ENCODE measurements around the gene CACNG4. TPM values are rescaled to one million over a fixed set of nuclear protein-coding genes. Genes with fewer than 3 reads are reported as not detected.

Gene CACNG4
- polyA plus RNA-seq, 2 of the 4 experiments (the other 2 are of a cell fraction) = 6.2 to 10.2 TPM

DNA sequence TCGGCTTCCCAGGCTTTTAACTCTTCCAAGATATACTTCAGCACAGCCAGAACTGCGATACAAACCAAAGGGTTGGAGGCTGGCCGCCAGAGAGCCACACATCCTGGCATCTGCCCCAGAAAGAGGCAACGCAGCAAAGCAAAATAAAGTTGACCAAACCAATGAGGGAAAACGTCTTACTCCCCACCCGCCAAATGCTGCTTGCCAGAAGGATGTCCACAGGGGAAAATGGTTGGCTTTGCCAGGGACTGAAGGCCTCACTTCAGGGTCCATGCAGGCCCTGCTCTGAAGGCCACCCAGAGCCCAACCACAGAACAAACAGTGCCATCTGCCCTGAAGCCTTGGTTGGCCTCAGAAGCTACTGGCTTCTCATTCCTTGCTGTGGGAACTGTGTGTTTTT lies 94.9 kb downstream of the CACNG4 start:
- WGBS (ENCODE audit: missing lambda C conversion rate) = 81% methylated on average over 6 of the region's 6 CpGs
- TF ChIP-seq KDM1A (IDR thresholded peaks at IDR 0.05; ENCODE audit: low read depth) = no peak
- TF ChIP-seq FOXS1 (CRISPR knock-in tag; IDR thresholded peaks at IDR 0.05) = no peak
- no peak for TF ChIP-seq HES2 (IDR thresholded peaks at IDR 0.05)
- TF ChIP-seq, protein P1, sequence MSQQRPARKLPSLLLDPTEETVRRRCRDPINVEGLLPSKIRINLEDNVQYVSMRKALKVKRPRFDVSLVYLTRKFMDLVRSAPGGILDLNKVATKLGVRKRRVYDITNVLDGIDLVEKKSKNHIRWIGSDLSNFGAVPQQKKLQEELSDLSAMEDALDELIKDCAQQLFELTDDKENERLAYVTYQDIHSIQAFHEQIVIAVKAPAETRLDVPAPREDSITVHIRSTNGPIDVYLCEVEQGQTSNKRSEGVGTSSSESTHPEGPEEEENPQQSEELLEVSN (IDR thresholded peaks at IDR 0.05; ENCODE audit: borderline replicate concordance, low read depth) = no peak
- no peak for TF ChIP-seq ATOH8 (CRISPR knock-in tag; IDR thresholded peaks at IDR 0.05; ENCODE audit: low read depth)
- Histone ChIP-seq H3K4me2 (no peak overlapping the region), H3K4me3 (no peak overlapping the region), H3K4me1 (no peaks in the 10 kb centered on the region), H3K27ac (no peak overlapping the region), H3K9me3 (no peaks in the 10 kb centered on the region)
- ChIA-PET CTCF (no interaction called here), POLR2A (no interaction called here)
- ATAC-seq (no peak), FAIRE-seq (no peak), DNase-seq (ENCODE audit: low read depth in 1 of 2, low spot score in 1 of 2) (no peak)

GRCh38 chr17:67063141-67063540 lies 98.6 kb downstream of the CACNG4 start:
- DNase-seq (ENCODE audit: low read depth in 1 of 2, low spot score in 1 of 2) (no peak), ATAC-seq (no peak), FAIRE-seq (no peak)
- no peak overlapping the region for H3K4me3 ChIP-seq
- CTCF ChIA-PET = no interaction called here
- H3K4me2 ChIP-seq = no peak overlapping the region
- H3K4me1 ChIP-seq = no peaks in the 10 kb centered on the region
- TF ChIP-seq RNF2 (IDR thresholded peaks at IDR 0.05; ENCODE audit: borderline replicate concordance, low read depth) (no peak), HES2 (IDR thresholded peaks at IDR 0.05) (no peak), KDM5A (IDR thresholded peaks at IDR 0.05) (no peak), SREBF2 (IDR thresholded peaks at IDR 0.05) (no peak), NR3C1 (IDR thresholded peaks at IDR 0.05) (no peak), CHD2 (IDR thresholded peaks at IDR 0.05; ENCODE audit: low read length, partially characterized antibody) (no peak), MYC (IDR thresholded peaks at IDR 0.05; ENCODE audit: borderline replicate concordance, low read length) (no peak), HDAC2 (IDR thresholded peaks at IDR 0.05) (no peak), ZSCAN20 (CRISPR knock-in tag; IDR thresholded peaks at IDR 0.05) (no peak), BHLHE40 (IDR thresholded peaks at IDR 0.05; ENCODE audit: low read depth, low read length) (no peak), CBX8 (IDR thresholded peaks at IDR 0.05) (no peak), GATA3 (IDR thresholded peaks at IDR 0.05; ENCODE audit: borderline replicate concordance) (no peak), ATOH8 (CRISPR knock-in tag; IDR thresholded peaks at IDR 0.05; ENCODE audit: low read depth) (no peak), PHF8 (IDR thresholded peaks at IDR 0.05; ENCODE audit: borderline replicate concordance, low read depth) (no peak), JUN (IDR thresholded peaks at IDR 0.05) (no peak), POLR2A (IDR thresholded peaks at IDR 0.05; ENCODE audit: low read length) (no peak)
- TF ChIP-seq, protein P2, sequence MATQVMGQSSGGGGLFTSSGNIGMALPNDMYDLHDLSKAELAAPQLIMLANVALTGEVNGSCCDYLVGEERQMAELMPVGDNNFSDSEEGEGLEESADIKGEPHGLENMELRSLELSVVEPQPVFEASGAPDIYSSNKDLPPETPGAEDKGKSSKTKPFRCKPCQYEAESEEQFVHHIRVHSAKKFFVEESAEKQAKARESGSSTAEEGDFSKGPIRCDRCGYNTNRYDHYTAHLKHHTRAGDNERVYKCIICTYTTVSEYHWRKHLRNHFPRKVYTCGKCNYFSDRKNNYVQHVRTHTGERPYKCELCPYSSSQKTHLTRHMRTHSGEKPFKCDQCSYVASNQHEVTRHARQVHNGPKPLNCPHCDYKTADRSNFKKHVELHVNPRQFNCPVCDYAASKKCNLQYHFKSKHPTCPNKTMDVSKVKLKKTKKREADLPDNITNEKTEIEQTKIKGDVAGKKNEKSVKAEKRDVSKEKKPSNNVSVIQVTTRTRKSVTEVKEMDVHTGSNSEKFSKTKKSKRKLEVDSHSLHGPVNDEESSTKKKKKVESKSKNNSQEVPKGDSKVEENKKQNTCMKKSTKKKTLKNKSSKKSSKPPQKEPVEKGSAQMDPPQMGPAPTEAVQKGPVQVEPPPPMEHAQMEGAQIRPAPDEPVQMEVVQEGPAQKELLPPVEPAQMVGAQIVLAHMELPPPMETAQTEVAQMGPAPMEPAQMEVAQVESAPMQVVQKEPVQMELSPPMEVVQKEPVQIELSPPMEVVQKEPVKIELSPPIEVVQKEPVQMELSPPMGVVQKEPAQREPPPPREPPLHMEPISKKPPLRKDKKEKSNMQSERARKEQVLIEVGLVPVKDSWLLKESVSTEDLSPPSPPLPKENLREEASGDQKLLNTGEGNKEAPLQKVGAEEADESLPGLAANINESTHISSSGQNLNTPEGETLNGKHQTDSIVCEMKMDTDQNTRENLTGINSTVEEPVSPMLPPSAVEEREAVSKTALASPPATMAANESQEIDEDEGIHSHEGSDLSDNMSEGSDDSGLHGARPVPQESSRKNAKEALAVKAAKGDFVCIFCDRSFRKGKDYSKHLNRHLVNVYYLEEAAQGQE (IDR thresholded peaks at IDR 0.05) = no peak
- TF ChIP-seq, protein P3, sequence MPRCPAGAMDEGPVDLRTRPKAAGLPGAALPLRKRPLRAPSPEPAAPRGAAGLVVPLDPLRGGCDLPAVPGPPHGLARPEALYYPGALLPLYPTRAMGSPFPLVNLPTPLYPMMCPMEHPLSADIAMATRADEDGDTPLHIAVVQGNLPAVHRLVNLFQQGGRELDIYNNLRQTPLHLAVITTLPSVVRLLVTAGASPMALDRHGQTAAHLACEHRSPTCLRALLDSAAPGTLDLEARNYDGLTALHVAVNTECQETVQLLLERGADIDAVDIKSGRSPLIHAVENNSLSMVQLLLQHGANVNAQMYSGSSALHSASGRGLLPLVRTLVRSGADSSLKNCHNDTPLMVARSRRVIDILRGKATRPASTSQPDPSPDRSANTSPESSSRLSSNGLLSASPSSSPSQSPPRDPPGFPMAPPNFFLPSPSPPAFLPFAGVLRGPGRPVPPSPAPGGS (IDR thresholded peaks at IDR 0.05) = no peak
- TF ChIP-seq, protein P4, sequence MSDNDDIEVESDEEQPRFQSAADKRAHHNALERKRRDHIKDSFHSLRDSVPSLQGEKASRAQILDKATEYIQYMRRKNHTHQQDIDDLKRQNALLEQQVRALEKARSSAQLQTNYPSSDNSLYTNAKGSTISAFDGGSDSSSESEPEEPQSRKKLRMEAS (IDR thresholded peaks at IDR 0.05) = no peak
- WGBS (ENCODE audit: missing lambda C conversion rate) = 85% methylated on average over 6 of the region's 6 CpGs
- H3K27ac ChIP-seq = no peak overlapping the region
- POLR2A ChIA-PET = no interaction called here
- H3K9me3 ChIP-seq = no peaks in the 10 kb centered on the region

Data from A549 (cell line).